Naive thymus-derived CD8-positive, alpha-beta T cell (primary cell): Measurements from ENCODE around the gene CDH7. TPM values are rescaled to one million over a fixed set of nuclear protein-coding genes. Genes with fewer than 3 reads are reported as not detected.

ENCODE experiments used
- ATAC-seq, 2 donors: fragments of 150-1000 bp; cut with Tn5 transposase in 1 of 2; sonication (Bioruptor Pico), chemical (Tn5 transposase) in 1 of 2; 1 replicate in 1 of 2; 2 replicates in 1 of 2; pipeline ENCODE4 v1.10.0; 2021; ENCODE audit warnings: mild to moderate bottlenecking in 2 of 2, moderate library complexity in 2 of 2
- POLR2A ChIA-PET: fragments of 350-600 bp; sonication (Branson Sonifier 250); formaldehyde crosslinking; loops from one replicate; lab custom pipeline; 2021; ENCODE audit warnings: antibody characterized with exemption; lab: Charles Lee
- DNase-seq, 10 donors: peaks; one replicate each; pipeline versions ENCODE4 v3.0.0 to v3.0.0-alpha.2; 2020 to 2022
- H3K27ac Mint-ChIP-seq, 10 donors: one replicate each; pipeline ENCODE4 v1.8.0; 2020 to 2022; ENCODE audit warnings: mild to moderate bottlenecking in 10 of 10, mixed read lengths in 10 of 10, moderate library complexity in 4 of 10, inconsistent platforms in 1 of 10
- H3K27me3 Mint-ChIP-seq, 5 donors: one replicate each; pipeline ENCODE4 v1.8.0; 2021 to 2022; ENCODE audit warnings: mixed read lengths in 5 of 5
- H3K36me3 Mint-ChIP-seq, 3 donors: one replicate each; pipeline ENCODE4 v1.8.0; 2020 to 2022; ENCODE audit warnings: mixed read lengths in 3 of 3, mild to moderate bottlenecking in 2 of 3, inconsistent platforms in 1 of 3
- H3K4me1 Mint-ChIP-seq, 4 donors: one replicate each; pipeline ENCODE4 v1.8.0; 2021 to 2022; ENCODE audit warnings: mixed read lengths in 4 of 4
- H3K4me3 Mint-ChIP-seq, 10 donors: one replicate each; pipeline ENCODE4 v1.8.0; 2020 to 2022; ENCODE audit warnings: mild to moderate bottlenecking in 10 of 10, mixed read lengths in 10 of 10, moderate library complexity in 6 of 10, inconsistent platforms in 1 of 10
- H3K9me3 Mint-ChIP-seq, 9 donors: one replicate each; pipeline ENCODE4 v1.8.0; 2020 to 2022; ENCODE audit warnings: mixed read lengths in 9 of 9, mild to moderate bottlenecking in 3 of 9, inconsistent platforms in 1 of 9, moderate library complexity in 1 of 9
- polyA plus RNA-seq, 3 donors: library from polyadenylated mRNA; unstranded; fragments of 300-500 nt; fragmentation: Illumina TruSeq; gene quantifications; one replicate each; pipeline ENCODE4 v1.2.3, GENCODE V29; 2021
- total RNA-seq, 8 experiments: library from RNA in 2 of 8; stranded (reverse) in 2 of 8; gene quantifications; one replicate each; pipeline ENCODE4 v1.2.3 and lab custom pipeline; 2021 to 2026

The CDH7 gene
- total and polyA plus RNA-seq, 5 experiments from 2014 or later = not detected

DNA sequence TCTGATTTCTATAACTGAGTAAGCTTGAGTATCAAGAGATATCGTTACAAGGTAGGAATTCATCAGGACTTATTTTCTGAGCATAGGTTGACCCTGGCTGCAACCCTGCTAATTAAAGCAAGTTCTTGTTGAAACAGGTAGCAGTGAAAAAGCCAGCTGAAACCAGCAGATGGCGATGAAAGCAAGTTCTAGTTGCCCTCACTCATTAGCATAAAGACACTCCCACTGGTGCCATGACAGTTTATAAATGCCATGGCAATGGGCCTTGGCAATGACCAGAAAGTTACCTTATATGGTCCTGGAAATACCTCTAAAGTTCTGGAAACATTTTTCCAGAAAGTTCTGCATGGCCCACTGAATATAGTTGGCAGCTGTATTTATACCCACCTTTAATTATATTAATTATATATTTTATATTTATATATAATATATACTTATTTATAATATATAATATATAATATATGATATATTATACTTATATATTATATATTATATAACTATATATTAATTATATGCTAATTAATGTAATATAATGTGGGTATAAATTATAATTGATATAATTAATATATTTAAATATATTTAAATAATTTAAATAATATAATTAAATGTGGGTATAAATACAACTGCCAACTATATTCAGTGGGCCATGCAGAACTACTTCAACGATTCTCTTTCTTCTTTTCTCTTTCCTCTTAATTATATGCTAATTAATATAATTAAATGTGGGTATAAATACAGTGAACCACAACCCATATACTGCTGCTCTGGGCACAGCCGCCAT is 188.0 kb downstream of the CDH7 start:
- no peaks in the 10 kb centered on the region for H3K27me3 Mint-ChIP-seq
- DNase-seq (no peak), ATAC-seq (no peak)
- H3K27ac Mint-ChIP-seq = no peak overlapping the region
- H3K4me1 Mint-ChIP-seq = no peaks in the 10 kb centered on the region
- peaks cover 0 to 39% (median 9%) of the 10 kb centered on the region in 9 donors for H3K9me3 Mint-ChIP-seq
- H3K36me3 Mint-ChIP-seq = no peaks in the 10 kb centered on the region
- POLR2A ChIA-PET = no interaction called here
- H3K4me3 Mint-ChIP-seq = no peak overlapping the region
